Neuronal stem cell (in vitro differentiated cells): ENCODE data around the gene DCLK2.

Experiments
- DNase-seq: peaks from one replicate; pipeline ENCODE4 v3.0.0-alpha.2; 2013; ENCODE audit warnings: low spot score
- H2AFZ ChIP-seq: one replicate; pipeline ENCODE4 v1.6.1; 2013; ENCODE audit warnings: mild to moderate bottlenecking, low read length, inconsistent platforms
- H2AK5ac ChIP-seq: 2 replicates; pipeline ENCODE4 v1.6.1; 2013; ENCODE audit warnings: low read depth, mild to moderate bottlenecking, inconsistent platforms, low read length, moderate library complexity, mixed read lengths
- H2BK120ac ChIP-seq: 2 replicates; pipeline ENCODE4 v1.6.1; 2013; ENCODE audit warnings: low read depth, mild to moderate bottlenecking, inconsistent platforms, low read length, moderate library complexity, mixed read lengths
- H2BK12ac ChIP-seq: one replicate; pipeline ENCODE4 v1.6.1; 2013; ENCODE audit warnings: low read length, inconsistent platforms
- H2BK15ac ChIP-seq: 2 replicates; pipeline ENCODE4 v1.6.1; 2013; ENCODE audit warnings: mild to moderate bottlenecking, low read length, inconsistent platforms, mixed read lengths
- H2BK5ac ChIP-seq: one replicate; pipeline ENCODE4 v1.6.1; 2013; ENCODE audit warnings: inconsistent platforms, mild to moderate bottlenecking, low read length, moderate library complexity
- H3K14ac ChIP-seq: one replicate; pipeline ENCODE4 v1.6.1; 2013; ENCODE audit warnings: low read length, inconsistent platforms
- H3K18ac ChIP-seq: 2 replicates; pipeline ENCODE4 v1.6.1; 2013; ENCODE audit warnings: low read length, inconsistent platforms
- H3K23ac ChIP-seq: 2 replicates; pipeline ENCODE4 v1.6.1; 2013; ENCODE audit warnings: low read depth, mild to moderate bottlenecking, mixed read lengths, low read length, inconsistent platforms; ENCODE audit not compliant: poor library complexity
- H3K27ac ChIP-seq: replicated peaks from 3 replicates; pipeline ENCODE4 v1.5.1; 2013; ENCODE audit warnings: low read length, inconsistent platforms
- H3K27me3 ChIP-seq, 3 experiments: 2 replicates each; pipeline ENCODE4 v1.6.1; 2013; ENCODE audit warnings: low read length in 3 of 3, mild to moderate bottlenecking in 2 of 3, inconsistent platforms in 1 of 3, low read depth in 1 of 3, mixed read lengths in 1 of 3, moderate library complexity in 1 of 3; ENCODE audit not compliant: control insufficient read depth in 3 of 3, insufficient read depth in 3 of 3
- H3K36me3 ChIP-seq, 2 donors: replicated peaks in 1 of 2; 2 replicates each; pipeline ENCODE4 v1.6.1; 2013; ENCODE audit warnings: low read length in 2 of 2; ENCODE audit not compliant: control insufficient read depth in 2 of 2, insufficient read depth in 2 of 2
- H3K4ac ChIP-seq: 2 replicates; pipeline ENCODE4 v1.6.1; 2013; ENCODE audit warnings: inconsistent platforms, mild to moderate bottlenecking, low read length, moderate library complexity
- H3K4me1 ChIP-seq, 2 donors: 1 replicate in 1 of 2; 2 replicates in 1 of 2; pipeline ENCODE4 v1.6.1; 2013; ENCODE audit warnings: low read length in 2 of 2, low read depth in 1 of 2; ENCODE audit not compliant: control insufficient read depth in 2 of 2, insufficient read depth in 1 of 2
- H3K4me2 ChIP-seq: one replicate; pipeline ENCODE4 v1.6.1; 2013; ENCODE audit warnings: mild to moderate bottlenecking, low read length, inconsistent platforms; ENCODE audit not compliant: insufficient read depth, poor library complexity, severe bottlenecking
- H3K4me3 ChIP-seq, 2 donors: 2 replicates each; pipeline ENCODE4 v1.5.1; 2013; ENCODE audit warnings: low read length in 2 of 2, mild to moderate bottlenecking in 2 of 2, inconsistent platforms in 1 of 2, moderate library complexity in 1 of 2
- H3K79me1 ChIP-seq: one replicate; pipeline ENCODE4 v1.6.1; 2013; ENCODE audit warnings: low read depth, mild to moderate bottlenecking, inconsistent platforms, low read length, moderate library complexity
- H3K9ac ChIP-seq: one replicate; pipeline ENCODE4 v1.6.1; 2013; ENCODE audit warnings: mild to moderate bottlenecking, low read depth, low read length, inconsistent platforms; ENCODE audit not compliant: poor library complexity
- H3K9me3 ChIP-seq, 2 donors: replicated peaks in 1 of 2; 2 replicates each; pipeline versions ENCODE3 to v1.6.1; 2013; ENCODE audit warnings: low read length in 2 of 2, mild to moderate bottlenecking in 2 of 2, inconsistent platforms in 1 of 2, low read depth in 1 of 2, mixed read lengths in 1 of 2, moderate library complexity in 1 of 2; ENCODE audit not compliant: control insufficient read depth in 2 of 2, insufficient read depth in 1 of 2
- H4K8ac ChIP-seq: one replicate; pipeline ENCODE4 v1.6.1; 2013; ENCODE audit warnings: low read depth, mild to moderate bottlenecking, inconsistent platforms, low read length, moderate library complexity
- H4K91ac ChIP-seq: one replicate; pipeline ENCODE4 v1.6.1; 2013; ENCODE audit warnings: low read length, low read depth, mild to moderate bottlenecking, inconsistent platforms; ENCODE audit not compliant: poor library complexity
- WGBS, 2 donors: extraction: QIAGEN DNeasy Blood & Tissue Kit; methylation state at CpG; one replicate each; pipeline ENCODE4 v1.1.7; 2013; ENCODE audit warnings: missing lambda C conversion rate in 2 of 2, mixed read lengths in 1 of 2; ENCODE audit not compliant: insufficient read length in 2 of 2, insufficient replicate concordance in 1 of 2; ENCODE audit errors: extremely low coverage in 2 of 2; 5-methylcytosine and 5-hydroxymethylcytosine counted together

Gene DCLK2

GRCh38 chr4:150037251-150037856 lies 40.9 kb upstream of the DCLK2 start:
- no peak overlapping the region for H2BK5ac ChIP-seq
- H3K4ac ChIP-seq: no peak overlapping the region
- H2BK120ac ChIP-seq: no peak overlapping the region
- H3K23ac ChIP-seq: no peak overlapping the region
- no peaks in the 10 kb centered on the region for H3K79me1 ChIP-seq
- no peak overlapping the region for H3K4me3 ChIP-seq
- H3K18ac ChIP-seq: no peak overlapping the region
- no peak overlapping the region for H2BK15ac ChIP-seq
- no peak overlapping the region for H2AK5ac ChIP-seq
- H3K4me1 ChIP-seq: peaks cover 0 to 4% of the 10 kb centered on the region in 2 donors
- no peak overlapping the region for H2BK12ac ChIP-seq
- DNase-seq: no peak
- no peak overlapping the region for H3K14ac ChIP-seq
- no peaks in the 10 kb centered on the region for H3K27me3 ChIP-seq
- no peak overlapping the region for H3K27ac ChIP-seq
- no CpG with 5 or more reads among the region's 6 CpGs for WGBS, 2 donors
- H3K9ac ChIP-seq: no peak overlapping the region
- H2AFZ ChIP-seq: no peak overlapping the region
- H4K91ac ChIP-seq: no peak overlapping the region
- no peaks in the 10 kb centered on the region for H3K9me3 ChIP-seq
- no peaks in the 10 kb centered on the region for H3K36me3 ChIP-seq
- H4K8ac ChIP-seq: no peak overlapping the region
- no peak overlapping the region for H3K4me2 ChIP-seq

GRCh38 chr4:150038335-150039076 lies 39.7 kb upstream of the DCLK2 start:
- Histone ChIP-seq H3K18ac (no peak overlapping the region), H3K27ac (no peak overlapping the region), H3K4ac (no peak overlapping the region), H3K79me1 (no peaks in the 10 kb centered on the region), H3K4me3 (no peak overlapping the region), H4K91ac (no peak overlapping the region), H3K4me2 (no peak overlapping the region), H2AK5ac (no peak overlapping the region), H3K9me3 (no peaks in the 10 kb centered on the region), H2BK15ac (no peak overlapping the region), H2AFZ (no peak overlapping the region), H3K9ac (no peak overlapping the region), H3K23ac (no peak overlapping the region), H3K4me1 (peaks cover 0 to 4% of the 10 kb centered on the region in 2 donors), H4K8ac (no peak overlapping the region), H3K14ac (no peak overlapping the region), H2BK12ac (no peak overlapping the region), H2BK120ac (no peak overlapping the region), H3K36me3 (no peaks in the 10 kb centered on the region), H2BK5ac (no peak overlapping the region), H3K27me3 (no peaks in the 10 kb centered on the region)
- no peak for DNase-seq
- whole genome bisulfite sequencing, 2 donors: 100% methylated on average over 1 of the region's 6 CpGs; no CpG with 5 or more reads in 1 of the 2 donors

GRCh38 chr4:150039274-150040127 lies 38.7 kb upstream of the DCLK2 start:
- Histone ChIP-seq H3K18ac (no peak overlapping the region), H3K23ac (no peak overlapping the region), H3K27me3 (no peaks in the 10 kb centered on the region), H3K27ac (no peak overlapping the region), H4K91ac (no peak overlapping the region), H3K79me1 (no peaks in the 10 kb centered on the region), H3K9ac (no peak overlapping the region), H4K8ac (no peak overlapping the region), H3K4ac (no peak overlapping the region), H2BK5ac (no peak overlapping the region), H2BK12ac (no peak overlapping the region), H2BK15ac (no peak overlapping the region), H3K4me2 (no peak overlapping the region), H2BK120ac (no peak overlapping the region), H3K4me3 (no peak overlapping the region), H2AK5ac (no peak overlapping the region), H3K14ac (no peak overlapping the region), H3K36me3 (no peaks in the 10 kb centered on the region), H2AFZ (no peak overlapping the region), H3K4me1 (no peaks in the 10 kb centered on the region), H3K9me3 (no peaks in the 10 kb centered on the region)
- WGBS, 2 donors: no CpG with 5 or more reads among the region's 2 CpGs
- no peak for DNase-seq

GRCh38 chr4:150044517-150044916 lies 33.7 kb upstream of the DCLK2 start:
- Histone ChIP-seq H3K4ac (no peak overlapping the region), H3K36me3 (no peaks in the 10 kb centered on the region), H3K23ac (no peak overlapping the region), H2BK12ac (no peak overlapping the region), H3K27ac (no peak overlapping the region), H2BK5ac (no peak overlapping the region), H3K9ac (no peak overlapping the region), H3K14ac (no peak overlapping the region), H3K27me3 (no peaks in the 10 kb centered on the region), H3K4me3 (no peak overlapping the region), H2AFZ (no peak overlapping the region), H3K9me3 (no peaks in the 10 kb centered on the region), H3K4me2 (no peak overlapping the region), H3K18ac (no peak overlapping the region), H3K4me1 (no peaks in the 10 kb centered on the region), H4K8ac (no peak overlapping the region), H2AK5ac (no peak overlapping the region), H2BK120ac (no peak overlapping the region), H2BK15ac (no peak overlapping the region), H3K79me1 (no peaks in the 10 kb centered on the region), H4K91ac (no peak overlapping the region)
- DNase-seq: no peak
- WGBS, 2 donors: no CpG with 5 or more reads among the region's 3 CpGs
